Measurements from ENCODE around the gene DAGLA. TPM values are rescaled to one million over a fixed set of nuclear protein-coding genes. Genes with fewer than 3 reads are reported as not detected.
A peak's percentile ranks its signal among the peaks of the same experiment; 100 is the strongest.

The DAGLA gene
- total RNA-seq, 1 experiment from 2014 or later: 4.5 TPM

GRCh38 chr11:61795876-61796526 lies 115.8 kb downstream of the DAGLA start:
- H3K23ac ChIP-seq (ENCODE audit: insufficient read length, low read depth, low read length): no peak overlapping the region
- H3K27ac Mint-ChIP-seq: peak overlapping the region in 1 of 3 experiments; percentile 86; a peak in 3 of 7 replicates
- no peak overlapping the region for H2BK20ac ChIP-seq (ENCODE audit: low read depth, low read length, poor library complexity, severe bottlenecking)
- H3K79me1 ChIP-seq (ENCODE audit: insufficient read depth, low read depth, low read length, poor library complexity, severe bottlenecking): peaks cover 5% of the 10 kb centered on the region
- H3K4ac ChIP-seq (ENCODE audit: low read depth, low read length): no peak overlapping the region
- H3T11ph ChIP-seq (ENCODE audit: low read length): no peak overlapping the region
- H4K91ac ChIP-seq (ENCODE audit: insufficient read length, low read depth, low read length): no peak overlapping the region
- H3K23me2 ChIP-seq (ENCODE audit: insufficient read length, low read depth, low read length, poor library complexity, severe bottlenecking): peaks cover 3% of the 10 kb centered on the region
- no peaks in the 10 kb centered on the region for H3K9me3 Mint-ChIP-seq
- no peaks in the 10 kb centered on the region for H3K9me3 ChIP-seq (ENCODE audit: control insufficient read depth, low read depth, low read length)
- no peak overlapping the region for H2AK5ac ChIP-seq (ENCODE audit: insufficient read length, low read length)
- no peaks in the 10 kb centered on the region for H3K27me3 ChIP-seq (ENCODE audit: insufficient read depth, low read length)
- peaks cover 24 to 30% of the 10 kb centered on the region in 2 experiments for H3K4me1 Mint-ChIP-seq
- H3K18ac ChIP-seq (ENCODE audit: insufficient read length, low read depth, low read length): no peak overlapping the region
- no peak overlapping the region for H3K4me2 ChIP-seq (ENCODE audit: insufficient read depth, insufficient read length, low read length)
- no peak overlapping the region for H2BK15ac ChIP-seq (ENCODE audit: low read depth, low read length)
- TF ChIP-seq, protein P1, sequence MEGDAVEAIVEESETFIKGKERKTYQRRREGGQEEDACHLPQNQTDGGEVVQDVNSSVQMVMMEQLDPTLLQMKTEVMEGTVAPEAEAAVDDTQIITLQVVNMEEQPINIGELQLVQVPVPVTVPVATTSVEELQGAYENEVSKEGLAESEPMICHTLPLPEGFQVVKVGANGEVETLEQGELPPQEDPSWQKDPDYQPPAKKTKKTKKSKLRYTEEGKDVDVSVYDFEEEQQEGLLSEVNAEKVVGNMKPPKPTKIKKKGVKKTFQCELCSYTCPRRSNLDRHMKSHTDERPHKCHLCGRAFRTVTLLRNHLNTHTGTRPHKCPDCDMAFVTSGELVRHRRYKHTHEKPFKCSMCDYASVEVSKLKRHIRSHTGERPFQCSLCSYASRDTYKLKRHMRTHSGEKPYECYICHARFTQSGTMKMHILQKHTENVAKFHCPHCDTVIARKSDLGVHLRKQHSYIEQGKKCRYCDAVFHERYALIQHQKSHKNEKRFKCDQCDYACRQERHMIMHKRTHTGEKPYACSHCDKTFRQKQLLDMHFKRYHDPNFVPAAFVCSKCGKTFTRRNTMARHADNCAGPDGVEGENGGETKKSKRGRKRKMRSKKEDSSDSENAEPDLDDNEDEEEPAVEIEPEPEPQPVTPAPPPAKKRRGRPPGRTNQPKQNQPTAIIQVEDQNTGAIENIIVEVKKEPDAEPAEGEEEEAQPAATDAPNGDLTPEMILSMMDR (conservative IDR thresholded peaks at IDR 0.05): no peak
- H3K27me3 Mint-ChIP-seq (ENCODE audit: low read depth): no peaks in the 10 kb centered on the region; the same call in 1 of the 2 replicates
- no peak overlapping the region for H2BK5ac ChIP-seq (ENCODE audit: insufficient read length, low read length)
- peaks cover 16% of the 10 kb centered on the region; the same call in 1 of the 2 replicates for H3K79me2 ChIP-seq (ENCODE audit: insufficient read depth, low read length)
- WGBS (ENCODE audit: extremely low coverage, insufficient read length, low lambda C conversion rate): no CpG with 5 or more reads among the region's 18 CpGs
- no peak overlapping the region for H4K5ac ChIP-seq (ENCODE audit: insufficient read length, low read depth, low read length)
- no peak overlapping the region for H2BK120ac ChIP-seq (ENCODE audit: low read depth, low read length, poor library complexity, severe bottlenecking)
- H3K56ac ChIP-seq (ENCODE audit: insufficient read length, low read depth, low read length): no peak overlapping the region
- no peak overlapping the region for H3K14ac ChIP-seq (ENCODE audit: insufficient read depth, low read length)
- no peaks in the 10 kb centered on the region for H4K20me1 ChIP-seq (ENCODE audit: control insufficient read depth, insufficient read depth, insufficient read length)
- H3K36me3 Mint-ChIP-seq (ENCODE audit: insufficient read depth in 1 of 3, low read depth in 3 of 3): peaks cover 22 to 61% (median 48%) of the 10 kb centered on the region in 3 experiments
- no peak overlapping the region for H2BK12ac ChIP-seq (ENCODE audit: insufficient read length, low read depth, low read length)
- no peak overlapping the region for H2AFZ ChIP-seq (ENCODE audit: low read length)
- H3K4me3 Mint-ChIP-seq: no peak overlapping the region
- no peak overlapping the region for H3K9ac ChIP-seq (ENCODE audit: extremely low read depth, insufficient read length, low read length)
- no peak overlapping the region for H3K27ac ChIP-seq (ENCODE audit: insufficient read length, low read depth, low read length)
- no peaks in the 10 kb centered on the region for H3K4me1 ChIP-seq (ENCODE audit: insufficient read depth, low read length)
- no peak overlapping the region for H4K8ac ChIP-seq (replicated peaks; ENCODE audit: insufficient read length, low read depth, low read length)
- no peak for DNase-seq

Other genes with a start within 250 kb of the DAGLA start
- 0.31 and 0.39 TPM in 2 replicates for gene LRRC10B, start 171.6 kb upstream of the DAGLA start, total RNA-seq (2021)
- 7.0 and 8.8 TPM in 2 replicates for gene SYT7, start 99.3 kb upstream of the DAGLA start, total RNA-seq (2021)
- gene MYRF, start 72.2 kb downstream of the DAGLA start, total RNA-seq (2021): 12.9 and 13.9 TPM in 2 replicates
- 199 and 201 TPM in 2 replicates for gene TMEM258, start 112.2 kb downstream of the DAGLA start, total RNA-seq (2021)
- gene FEN1, start 112.5 kb downstream of the DAGLA start, total RNA-seq (2021): 114 and 115 TPM in 2 replicates
- 125 and 126 TPM in 2 replicates for gene FADS1, start 136.6 kb downstream of the DAGLA start, total RNA-seq (2021)
- 316 and 322 TPM in 2 replicates for gene FADS2, start 147.9 kb downstream of the DAGLA start, total RNA-seq (2021)
- 34.9 and 36.7 TPM in 2 replicates for gene FADS3, start 211.2 kb downstream of the DAGLA start, total RNA-seq (2021)
- gene RAB3IL1, start 237.2 kb downstream of the DAGLA start, total RNA-seq (2021): 1.8 and 2.4 TPM in 2 replicates

Data from H9 (cell line).